ENCODE measurements around the gene GFOD1. TPM values are rescaled to one million over a fixed set of nuclear protein-coding genes. Genes with fewer than 3 reads are reported as not detected.
"Not testable (repeated sequence)": the region's sequence is repeated elsewhere in the genome, so short reads cannot be mapped to it uniquely, and the experiment has no call there.

GFOD1 gene
- total and polyA plus RNA-seq, 2 of the 4 experiments (the other 2 are of a cell fraction), result 1.8 to 3.4 TPM

- H2AK5ac ChIP-seq (ENCODE audit: low read depth, low read length); H4K5ac ChIP-seq (ENCODE audit: low read depth, low read length); H3K4ac ChIP-seq (ENCODE audit: low read depth, low read length); ATAC-seq (ENCODE audit: low read depth); H2BK15ac ChIP-seq (ENCODE audit: low read depth, low read length); H3K79me1 ChIP-seq (ENCODE audit: low read depth in 1 of 2, low read length in 2 of 2); H3K4me2 ChIP-seq (ENCODE audit: low read depth, low read length); POLR2A ChIA-PET (ENCODE audit: unreplicated experiment); H3K14ac ChIP-seq (replicated peaks; ENCODE audit: low read depth, low read length); H3K27me3 ChIP-seq (ENCODE audit: control insufficient read depth, insufficient read depth, low read length); H3K36me3 ChIP-seq (ENCODE audit: control insufficient read depth, insufficient read depth, low read length); H4K91ac ChIP-seq (ENCODE audit: insufficient read depth, low read depth, low read length); H4K8ac ChIP-seq (ENCODE audit: low read depth in 2 of 2, low read length in 2 of 2); H3K4me1 ChIP-seq (ENCODE audit: control insufficient read depth, insufficient read depth, low read length); H2BK5ac ChIP-seq (ENCODE audit: low read depth, low read length, poor library complexity, severe bottlenecking); intact Hi-C loops (cut with micrococcal nuclease); H4K20me1 ChIP-seq (ENCODE audit: insufficient read depth, low read length); DNase-seq; BruUV-seq (replicated peaks); H2BK120ac ChIP-seq (ENCODE audit: low read depth, low read length); H3K18ac ChIP-seq (ENCODE audit: low read depth, low read length); in situ Hi-C loops (cut with MboI; ENCODE audit: low sequenced_read_pairs); H3K56ac ChIP-seq (ENCODE audit: extremely low read depth, insufficient read depth, low read length); H3K23ac ChIP-seq (ENCODE audit: low read depth, low read length); H3K4me3 ChIP-seq (ENCODE audit: insufficient read depth, low read depth, low read length); dilution Hi-C loops (cut with HindIII; ENCODE audit: low sequenced_read_pairs, unreplicated experiment); H3K9ac ChIP-seq (ENCODE audit: low read depth, low read length); H3K9me1 ChIP-seq (ENCODE audit: insufficient read depth, low read length); H2AK9ac ChIP-seq (replicated peaks; ENCODE audit: low read depth, low read length, poor library complexity); H3K27ac ChIP-seq (ENCODE audit: insufficient read depth, low read length); H3K9me3 ChIP-seq (ENCODE audit: control insufficient read depth, insufficient read depth, low read length); H2BK20ac ChIP-seq (ENCODE audit: low read depth, low read length); H2AFZ ChIP-seq (replicated peaks; ENCODE audit: low read length, poor library complexity): not testable (repeated sequence)
- WGBS, 2 experiments (ENCODE audit: extremely low coverage in 2 of 2, insufficient read length in 1 of 2), result no CpG with 5 or more reads among the region's 1 CpG
- CTCF ChIA-PET, result interaction anchor here (0.6 kb wide), 1 partner anchor 15 kb away, joined by 3 read pairs; no protein-coding TSS in a partner anchor
Observed at GRCh38 chr6:13388769-13389168, 98.6 kb downstream of the GFOD1 start.
